Omental fat pad (tissue), 4 donors: ENCODE results near the gene RMND1. TPM values are rescaled to one million over a fixed set of nuclear protein-coding genes. Genes with fewer than 3 reads are reported as not detected.

Experiments
- ATAC-seq: fragments of 150-250 bp; one replicate; pipeline ENCODE4 v1.9.1; 2016; ENCODE audit warnings: mild to moderate bottlenecking, moderate library complexity; ENCODE audit not compliant: low FRiP score
- DNase-seq: peaks from one replicate; pipeline ENCODE4 v3.0.0-alpha.2; 2019; ENCODE audit warnings: low spot score
- total RNA-seq, 4 donors: library from RNA; depleted of rRNA; stranded (reverse); fragments of >200 nt; gene quantifications; one replicate each; pipeline ENCODE4 v1.1.0, GENCODE V29; 2016
- TF ChIP-seq, protein P1 (sequence below), 3 donors: fragments of 450-650 bp; IDR thresholded peaks; one replicate each; pipeline ENCODE4 v1.5.1; 2016 to 2017; ENCODE audit warnings: antibody characterized with exemption in 3 of 3, mild to moderate bottlenecking in 3 of 3, moderate library complexity in 2 of 3

The RMND1 gene
- total RNA-seq, 4 donors from 2014 or later, result 14.9 to 26.7 (median 21.1) TPM

DNA sequence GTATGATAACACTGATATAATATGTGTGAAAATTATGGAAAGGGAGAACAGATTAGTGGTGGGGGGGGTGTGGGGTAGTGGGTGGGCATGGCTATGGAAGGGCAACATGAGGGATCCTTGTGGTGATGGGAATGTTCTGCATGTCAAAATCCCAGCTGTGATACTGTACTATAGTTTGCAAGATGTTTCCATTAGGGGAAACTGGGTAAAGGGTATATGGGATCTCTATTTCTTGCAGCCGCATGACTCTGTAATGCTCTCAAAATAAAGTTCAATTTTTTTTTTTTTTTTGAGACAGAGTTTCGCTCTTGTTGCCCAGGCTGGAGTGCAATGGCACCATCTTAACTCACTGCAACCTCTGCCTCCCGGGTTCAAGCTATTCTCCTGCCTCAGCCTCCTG, 74.8 kb downstream of the RMND1 start:
- TF ChIP-seq, protein P1, sequence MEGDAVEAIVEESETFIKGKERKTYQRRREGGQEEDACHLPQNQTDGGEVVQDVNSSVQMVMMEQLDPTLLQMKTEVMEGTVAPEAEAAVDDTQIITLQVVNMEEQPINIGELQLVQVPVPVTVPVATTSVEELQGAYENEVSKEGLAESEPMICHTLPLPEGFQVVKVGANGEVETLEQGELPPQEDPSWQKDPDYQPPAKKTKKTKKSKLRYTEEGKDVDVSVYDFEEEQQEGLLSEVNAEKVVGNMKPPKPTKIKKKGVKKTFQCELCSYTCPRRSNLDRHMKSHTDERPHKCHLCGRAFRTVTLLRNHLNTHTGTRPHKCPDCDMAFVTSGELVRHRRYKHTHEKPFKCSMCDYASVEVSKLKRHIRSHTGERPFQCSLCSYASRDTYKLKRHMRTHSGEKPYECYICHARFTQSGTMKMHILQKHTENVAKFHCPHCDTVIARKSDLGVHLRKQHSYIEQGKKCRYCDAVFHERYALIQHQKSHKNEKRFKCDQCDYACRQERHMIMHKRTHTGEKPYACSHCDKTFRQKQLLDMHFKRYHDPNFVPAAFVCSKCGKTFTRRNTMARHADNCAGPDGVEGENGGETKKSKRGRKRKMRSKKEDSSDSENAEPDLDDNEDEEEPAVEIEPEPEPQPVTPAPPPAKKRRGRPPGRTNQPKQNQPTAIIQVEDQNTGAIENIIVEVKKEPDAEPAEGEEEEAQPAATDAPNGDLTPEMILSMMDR (IDR thresholded peaks at IDR 0.05), result no peak

DNA sequence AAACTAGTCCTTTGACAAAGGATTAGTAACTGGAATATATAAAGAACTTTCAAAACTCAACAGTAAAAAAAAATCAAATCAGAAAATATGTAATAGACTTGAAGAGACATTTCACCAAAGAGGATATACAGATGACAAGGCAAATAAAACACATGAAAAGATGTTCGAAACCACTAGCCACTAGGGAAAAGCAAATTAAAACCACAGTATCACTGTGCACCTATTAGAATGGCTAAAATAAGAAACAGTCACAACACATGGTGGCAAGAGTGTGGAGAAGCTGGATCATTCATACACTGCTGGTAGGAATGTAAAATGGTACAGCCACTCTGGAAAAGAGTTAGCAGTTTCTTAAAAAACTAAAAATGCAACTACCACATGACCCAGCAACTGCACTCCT, 75.5 kb downstream of the RMND1 start:
- TF ChIP-seq, protein P1 (IDR thresholded peaks at IDR 0.05), result no peak
- DNase-seq, result no peak
- ATAC-seq, result no peak

More for the DNA sequence above, 74.8 kb downstream of the RMND1 start:
- ATAC-seq (no peak), DNase-seq (no peak)

DNA sequence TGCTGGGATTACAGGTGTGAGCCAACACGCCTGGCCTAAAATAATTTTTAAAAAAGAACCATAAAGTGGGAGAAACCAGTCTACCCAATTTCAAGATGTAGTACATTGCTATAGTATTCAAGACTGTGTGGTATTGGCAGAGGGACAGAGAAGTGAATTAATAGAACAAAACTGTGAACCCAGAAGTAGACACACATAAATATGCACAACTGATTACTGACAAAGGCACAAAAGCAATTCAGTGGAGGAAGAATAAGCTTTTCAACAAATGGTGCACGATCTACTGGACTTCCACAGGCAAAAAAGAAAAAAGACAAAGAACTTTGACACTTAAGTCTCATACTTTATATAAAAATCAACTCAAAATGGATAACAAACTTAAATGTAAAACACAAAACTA, 76.1 kb downstream of the RMND1 start:
- DNase-seq (no peak), ATAC-seq (no peak)
- TF ChIP-seq, protein P1 (IDR thresholded peaks at IDR 0.05), result no peak

DNA sequence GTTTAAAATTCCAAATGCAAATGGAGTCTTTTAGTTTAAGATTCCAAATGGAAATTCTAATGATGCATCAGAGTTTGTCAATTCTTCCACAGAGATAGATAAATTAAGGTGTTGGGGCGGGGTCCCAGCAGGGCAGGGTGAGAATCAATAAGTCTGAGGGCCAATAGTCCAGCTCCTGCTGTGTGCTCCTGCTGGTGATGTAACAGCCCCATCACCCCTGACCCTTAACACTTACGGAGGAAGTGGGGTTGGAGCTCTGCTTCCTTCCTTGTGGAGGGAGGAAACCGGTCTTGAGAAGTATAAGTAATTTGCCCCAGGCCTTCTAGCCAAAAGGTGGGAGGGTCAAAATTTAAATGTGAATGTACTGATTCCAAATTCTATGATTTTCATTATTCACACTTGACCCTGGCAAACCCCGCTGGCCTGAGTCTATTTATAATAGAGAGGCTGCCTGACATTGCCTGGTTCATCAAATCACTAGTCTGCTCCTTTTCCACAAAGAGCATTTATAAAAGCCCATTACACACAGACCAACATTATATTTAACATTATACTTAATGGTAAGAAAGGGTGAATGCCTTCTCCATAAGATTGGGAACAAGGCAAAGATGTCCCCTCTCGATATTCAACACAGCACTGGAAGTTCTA, 77.8 kb downstream of the RMND1 start:
- ATAC-seq, result no peak
- TF ChIP-seq, protein P1 (IDR thresholded peaks at IDR 0.05), result no peak
- no peak for DNase-seq

DNA sequence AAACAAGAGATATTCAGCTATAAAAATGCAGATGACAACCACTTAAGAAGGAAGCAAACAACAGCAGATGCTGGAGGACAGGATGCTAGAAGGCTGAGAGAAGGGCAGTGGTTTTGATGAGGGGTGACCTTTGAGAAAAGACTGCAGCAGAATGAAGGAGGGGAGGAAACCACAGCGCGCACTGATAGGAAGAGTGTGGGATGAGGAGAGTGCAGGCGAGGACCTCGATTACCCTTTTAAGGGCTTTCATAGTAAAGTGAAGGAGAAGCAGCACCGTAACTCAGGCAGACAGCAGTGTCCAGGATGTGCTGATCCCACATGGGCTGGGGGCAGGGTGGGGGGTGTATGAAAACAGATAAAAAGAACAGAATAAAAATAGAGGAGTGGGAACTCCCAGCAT, 79.8 kb downstream of the RMND1 start:
- ATAC-seq (no peak), DNase-seq (no peak)

DNA sequence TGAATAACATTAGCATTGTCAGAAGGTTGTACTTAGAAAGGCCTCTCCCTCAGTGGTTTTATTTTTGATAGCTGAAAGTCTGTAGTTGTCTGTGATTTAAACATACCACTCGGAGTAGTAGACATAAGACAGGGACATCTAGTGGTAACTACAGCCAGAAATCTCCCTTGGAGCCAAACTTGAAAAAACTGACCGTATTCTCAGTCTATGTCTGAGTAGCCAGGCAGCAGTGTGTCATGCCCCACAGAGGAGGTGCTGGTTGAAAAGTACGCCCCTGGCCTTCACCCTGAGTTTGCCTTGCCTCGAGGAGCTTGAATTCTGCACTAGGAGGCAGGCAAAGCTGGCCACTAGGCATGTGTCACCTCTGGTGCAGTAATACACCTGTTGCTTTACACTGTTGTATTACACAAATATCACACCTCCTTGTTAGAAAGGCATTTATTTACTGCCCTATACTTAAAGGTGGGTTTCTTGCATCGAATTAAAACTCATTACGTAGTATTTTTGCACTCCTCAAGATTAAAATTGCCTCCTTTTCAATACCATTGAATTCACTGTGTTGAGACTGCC, 81.3 kb downstream of the RMND1 start:
- TF ChIP-seq, protein P1 (IDR thresholded peaks at IDR 0.05), result no peak
- DNase-seq (no peak), ATAC-seq (no peak)

More for the DNA sequence above, 79.8 kb downstream of the RMND1 start:
- TF ChIP-seq, protein P1 (IDR thresholded peaks at IDR 0.05), result no peak

DNA sequence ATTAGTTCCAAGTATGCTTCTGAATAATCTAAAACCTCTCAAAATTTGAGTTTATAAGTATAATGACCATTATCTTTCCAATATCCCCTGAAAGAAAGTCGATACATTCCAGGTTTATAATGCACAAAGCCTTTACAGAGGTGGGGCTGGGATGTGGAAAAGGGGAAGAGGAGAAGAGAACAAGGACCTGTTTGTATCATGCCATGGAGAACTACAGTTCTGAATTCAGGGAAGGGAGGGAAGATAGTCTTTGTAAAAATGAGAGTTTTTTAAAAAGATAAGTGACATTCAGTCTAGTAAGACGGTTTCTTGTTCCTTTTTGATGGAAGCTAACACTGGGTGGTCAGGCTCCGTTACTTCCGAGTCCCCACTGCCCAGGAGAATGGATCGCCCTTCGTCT, 86.7 kb downstream of the RMND1 start:
- TF ChIP-seq, protein P1 (IDR thresholded peaks at IDR 0.05), result no peak
- DNase-seq (no peak), ATAC-seq (no peak)
